GM12891 (cell line): ENCODE results near the gene DPP4.

Experiments
- POLR2A ChIP-seq: IDR thresholded peaks from 2 replicates; pipeline ENCODE4 v1.6.1; 2011; ENCODE audit warnings: low read depth, low read length, control low read depth
- TAF1 ChIP-seq: IDR thresholded peaks from 2 replicates; pipeline ENCODE4 v1.6.1; 2011; ENCODE audit warnings: low read depth, low read length, control low read depth

GRCh38 chr2:161969159-161969558 lies 104.9 kb downstream of the DPP4 start:
- TF ChIP-seq TAF1 (no peak), POLR2A (no peak)
